OCI-LY1 (cell line): ENCODE measurements around the gene EDC4.

Experiments used
- EZH2 ChIP-seq: fragments of 200-600 bp; sonication (generic), shearing (Covaris generic); IDR thresholded peaks from 2 replicates; pipeline ENCODE4 v1.8.0; 2017; ENCODE audit warnings: borderline replicate concordance, mixed run types, mild to moderate bottlenecking, antibody characterized with exemption, low read length, moderate library complexity, mixed read lengths
- TF ChIP-seq, protein P1 (sequence below): fragments of 200-600 bp; sonication (generic), shearing (Covaris generic); IDR thresholded peaks from 2 replicates; pipeline ENCODE4 v1.5.1; 2017; ENCODE audit warnings: mild to moderate bottlenecking, antibody characterized with exemption, low read length, moderate library complexity, mixed read lengths

GRCh38 chr16:67869653-67870052 lies 3.2 kb upstream of the EDC4 start:
- TF ChIP-seq, protein P1, sequence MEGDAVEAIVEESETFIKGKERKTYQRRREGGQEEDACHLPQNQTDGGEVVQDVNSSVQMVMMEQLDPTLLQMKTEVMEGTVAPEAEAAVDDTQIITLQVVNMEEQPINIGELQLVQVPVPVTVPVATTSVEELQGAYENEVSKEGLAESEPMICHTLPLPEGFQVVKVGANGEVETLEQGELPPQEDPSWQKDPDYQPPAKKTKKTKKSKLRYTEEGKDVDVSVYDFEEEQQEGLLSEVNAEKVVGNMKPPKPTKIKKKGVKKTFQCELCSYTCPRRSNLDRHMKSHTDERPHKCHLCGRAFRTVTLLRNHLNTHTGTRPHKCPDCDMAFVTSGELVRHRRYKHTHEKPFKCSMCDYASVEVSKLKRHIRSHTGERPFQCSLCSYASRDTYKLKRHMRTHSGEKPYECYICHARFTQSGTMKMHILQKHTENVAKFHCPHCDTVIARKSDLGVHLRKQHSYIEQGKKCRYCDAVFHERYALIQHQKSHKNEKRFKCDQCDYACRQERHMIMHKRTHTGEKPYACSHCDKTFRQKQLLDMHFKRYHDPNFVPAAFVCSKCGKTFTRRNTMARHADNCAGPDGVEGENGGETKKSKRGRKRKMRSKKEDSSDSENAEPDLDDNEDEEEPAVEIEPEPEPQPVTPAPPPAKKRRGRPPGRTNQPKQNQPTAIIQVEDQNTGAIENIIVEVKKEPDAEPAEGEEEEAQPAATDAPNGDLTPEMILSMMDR = no peak
- no peak for TF ChIP-seq EZH2
